GM12878 (cell line): ENCODE data around the gene TFAP2E. TPM values are rescaled to one million over a fixed set of nuclear protein-coding genes. Genes with fewer than 3 reads are reported as not detected.

Experiments used
- ATAC-seq: fragments of 200-7000 bp; cut with Tn5 transposase; 3 replicates; pipeline ENCODE4 v1.9.1; 2020; ENCODE audit warnings: mild to moderate bottlenecking, moderate library complexity
- BruUV-seq: library from RNA; stranded (reverse); fragments of 400-500 nt; replicated peaks from 2 replicates; lab custom pipeline; 2021; lab: Mats Ljungman, UMichigan
- CTCF ChIA-PET: fragments of 300-600 bp; sonication (Branson Sonifier 250); formaldehyde crosslinking; extraction: SDS; loops from one replicate; lab custom pipeline; 2021; ENCODE audit warnings: inconsistent platforms; lab: Yijun Ruan, JAX
- POLR2A ChIA-PET: fragments of 350-600 bp; formaldehyde crosslinking; extraction: SDS; loops from one replicate; lab custom pipeline; 2021; ENCODE audit warnings: inconsistent platforms; lab: Charles Lee
- RAD21 ChIA-PET: fragments of 300-600 bp; sonication (Branson Sonifier 250); formaldehyde crosslinking; loops from one replicate; lab custom pipeline; 2023; ENCODE audit warnings: antibody characterized with exemption; ENCODE audit not compliant: unreplicated experiment; lab: Charles Lee
- SMC1A ChIA-PET: fragments of 300-600 bp; sonication (Branson Sonifier 250); formaldehyde crosslinking; loops from one replicate; lab custom pipeline; 2023; ENCODE audit not compliant: unreplicated experiment, uncharacterized antibody; lab: Charles Lee
- DNase-seq: peaks from one replicate; pipeline ENCODE4 v3.0.0-alpha.2; 2011; ENCODE audit warnings: low read depth, low spot score
- FAIRE-seq: peaks from 3 replicates; lab custom pipeline; 2011; peaks lifted over from hg19 to GRCh38; lab: Jason Lieb, UNC
- H2AFZ ChIP-seq: 2 replicates; pipeline ENCODE4 v1.6.0; 2011; ENCODE audit warnings: low read depth, low read length, control low read depth; ENCODE audit not compliant: control insufficient read depth
- H3K27ac ChIP-seq: 2 replicates; pipeline ENCODE4 v1.5.1; 2011; ENCODE audit warnings: control low read depth; ENCODE audit not compliant: control insufficient read depth, insufficient read depth
- H3K27me3 ChIP-seq, 2 experiments: replicated peaks in 1 of 2; 2 replicates each; pipeline versions ENCODE4 v1.6.0 to v1.6.1; 2011; ENCODE audit warnings: low read length in 1 of 2; ENCODE audit not compliant: control insufficient read depth in 2 of 2, insufficient read depth in 2 of 2
- H3K36me3 ChIP-seq, 2 experiments: 2 replicates each; pipeline ENCODE4 v1.5.1; 2011; ENCODE audit warnings: low read length in 1 of 2; ENCODE audit not compliant: control insufficient read depth in 2 of 2, insufficient read depth in 2 of 2
- H3K4me1 ChIP-seq: 2 replicates; pipeline ENCODE4 v1.6.1; 2011; ENCODE audit warnings: mild to moderate bottlenecking, low read length, moderate library complexity, mixed read lengths; ENCODE audit not compliant: control insufficient read depth, insufficient read depth
- H3K4me2 ChIP-seq: 2 replicates; pipeline ENCODE4 v1.6.0; 2011; ENCODE audit warnings: control low read depth; ENCODE audit not compliant: control insufficient read depth, insufficient read depth
- H3K4me3 ChIP-seq: fragments of 200-600 bp; sonication (generic); 2 replicates; pipeline ENCODE4 v1.5.1; 2016
- H3K79me2 ChIP-seq: 2 replicates; pipeline ENCODE4 v1.6.0; 2011; ENCODE audit warnings: low read length; ENCODE audit not compliant: control insufficient read depth, insufficient read depth
- H3K9ac ChIP-seq: 2 replicates; pipeline ENCODE4 v1.8.0; 2011; ENCODE audit warnings: low read length, control low read depth, mixed read lengths; ENCODE audit not compliant: control insufficient read depth, insufficient read depth
- H3K9me3 ChIP-seq: replicated peaks from 3 replicates; pipeline ENCODE4 v1.5.1; 2011; ENCODE audit warnings: mild to moderate bottlenecking, low read length; ENCODE audit not compliant: control insufficient read depth, insufficient read depth
- H4K20me1 ChIP-seq: 2 replicates; pipeline ENCODE4 v1.6.0; 2011; ENCODE audit not compliant: control insufficient read depth, insufficient read depth
- RFX5 ChIP-seq: IDR thresholded peaks from 2 replicates; pipeline ENCODE4 v1.6.1; 2011; ENCODE audit warnings: low read depth, low read length, improper control_type of control experiment
- SMAD1 ChIP-seq: fragments of 450-650 bp; IDR thresholded peaks from 2 replicates; pipeline ENCODE4 v1.6.1; 2018; ENCODE audit warnings: mild to moderate bottlenecking, low read depth; ENCODE audit not compliant: partially characterized antibody
- SMARCA5 ChIP-seq: fragments of 450-650 bp; IDR thresholded peaks from 2 replicates; pipeline ENCODE4 v1.6.1; 2017; ENCODE audit warnings: mild to moderate bottlenecking
- SMC3 ChIP-seq: IDR thresholded peaks from 2 replicates; pipeline ENCODE4 v1.6.1; 2011; ENCODE audit warnings: low read length, improper control_type of control experiment, borderline replicate concordance
- ZBTB11 ChIP-seq: fragments of 450-650 bp; formaldehyde crosslinking; IDR thresholded peaks from 2 replicates; pipeline ENCODE4 v1.5.0; 2022; ENCODE audit warnings: mild to moderate bottlenecking, missing genetic modification characterization
- ZNF592 ChIP-seq: fragments of 450-650 bp; IDR thresholded peaks from 2 replicates; pipeline ENCODE4 v1.6.1; 2017; ENCODE audit warnings: mild to moderate bottlenecking, moderate library complexity
- ZZZ3 ChIP-seq: IDR thresholded peaks from 2 replicates; pipeline ENCODE4 v1.6.1; 2011; ENCODE audit warnings: low read depth; ENCODE audit not compliant: control insufficient read depth, insufficient read length
- WGBS: methylation state at CpG from one replicate; pipeline ENCODE4 v1.1.6; 2016; ENCODE audit warnings: low lambda C conversion rate; ENCODE audit not compliant: insufficient replicate concordance, insufficient coverage; ENCODE audit errors: missing lambda C conversion rate; 5-methylcytosine and 5-hydroxymethylcytosine counted together
- in situ Hi-C: fragments of 300-500 bp; cut with MboI; formaldehyde crosslinking; loops from 9 replicates; pipeline ENCODE4 v1.14.3; 2018; ENCODE audit warnings: mixed read lengths
- intact Hi-C: fragments of 100-400 bp; cut with micrococcal nuclease; formaldehyde crosslinking; loops from one replicate; pipeline ENCODE4 v1.14.2; 2022; ENCODE audit not compliant: unreplicated experiment
- polyA plus RNA-seq, 11 experiments: library from polyadenylated mRNA; depleted of rRNA in 4 of 11; unstranded in 6 of 11; stranded (reverse) in 5 of 11; fragments of >200 nt; fragmentation: Nextera tagmentation in 4 of 11; fragmentation: Illumina TruSeq in 1 of 11; extraction: Ambion mirVana in 4 of 11; extraction: Trizol in 1 of 11; gene quantifications; 1 replicate in 1 of 11; 2 replicates in 10 of 11; pipeline versions ENCODE4 v1.2.1 to v1.2.3, GENCODE V29; 2011 to 2016; ENCODE audit warnings: inconsistent platforms in 2 of 11, missing spikeins in 2 of 11, low read depth in 1 of 11
- total RNA-seq, 4 experiments: library from RNA; depleted of rRNA in 3 of 4; stranded (reverse); fragments of >200 nt in 3 of 4; fragmentation: Illumina TruSeq in 1 of 4; extraction: Trizol in 1 of 4; gene quantifications; 2 replicates each; pipeline versions ENCODE4 v1.2.1 to v1.2.3, GENCODE V29; 2013 to 2021

TFAP2E gene
- total and polyA plus RNA-seq, 10 of the 15 experiments (the other 5 are each of a cell fraction or from before 2014, with no cell fraction given): 0.10 to 1.1 (median 0.43) TPM

DNA sequence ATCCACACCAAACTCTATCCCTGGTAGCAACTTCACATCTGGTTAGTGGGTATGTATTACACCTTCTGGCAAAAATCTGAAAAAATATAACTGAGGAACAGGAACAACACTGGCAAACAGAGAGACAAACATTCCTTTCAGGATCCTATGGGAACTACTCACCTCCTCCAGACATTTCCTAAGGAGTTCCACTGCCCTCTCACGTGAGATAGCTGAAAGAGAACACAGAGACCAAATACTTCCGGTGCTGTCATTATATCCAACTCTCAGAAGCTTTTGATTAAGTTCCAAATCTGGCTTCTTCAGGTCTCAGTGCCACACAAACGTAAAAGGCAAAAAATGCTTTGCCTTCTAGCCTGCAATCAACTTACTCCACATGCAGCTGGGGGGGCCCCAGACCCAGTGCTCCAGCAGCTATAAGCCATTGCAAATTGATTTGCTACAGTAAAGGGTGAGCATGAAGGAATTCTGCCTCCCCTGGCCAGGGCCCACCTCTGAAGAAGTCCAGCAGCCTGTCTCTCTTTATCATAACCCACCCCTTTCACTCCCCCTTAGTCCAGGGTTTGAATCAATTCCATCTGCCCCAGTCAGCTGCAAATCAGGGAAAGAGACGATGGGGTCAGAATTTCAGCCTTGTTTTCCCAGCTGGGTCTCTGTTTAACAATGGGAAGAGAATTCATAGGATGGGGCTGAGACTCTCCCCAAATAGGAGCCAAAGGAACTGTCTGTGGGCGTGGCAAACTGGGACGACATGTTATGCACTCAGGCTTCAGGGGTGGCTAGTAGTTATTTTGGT, 32.2 kb downstream of the TFAP2E start:
- no peak overlapping the region for H2AFZ ChIP-seq
- intact Hi-C loops: no loop called here
- DNase-seq (no peak), ATAC-seq (no peak), FAIRE-seq (no peak)
- RAD21 ChIA-PET: interaction anchor here (1.1 kb wide), 1 partner anchor 110 kb away, joined by 3 read pairs; no protein-coding TSS in a partner anchor
- H3K4me3 ChIP-seq: no peak overlapping the region
- no peak overlapping the region for H3K9ac ChIP-seq
- H3K9me3 ChIP-seq: no peaks in the 10 kb centered on the region
- in situ Hi-C loops: no loop called here
- POLR2A ChIA-PET: interaction anchor here (1.5 kb wide), 1 partner anchor 110 kb away, joined by 3 read pairs; no protein-coding TSS in a partner anchor
- H3K4me2 ChIP-seq: no peak overlapping the region
- 98% methylated on average over 6 of the region's 6 CpGs for WGBS
- H3K27me3 ChIP-seq: no peaks in the 10 kb centered on the region
- H4K20me1 ChIP-seq: no peaks in the 10 kb centered on the region; the same call in 1 of the 2 replicates
- BruUV-seq: no TSS peak
- peaks cover 16 to 44% of the 10 kb centered on the region in 2 experiments for H3K36me3 ChIP-seq
- CTCF ChIA-PET: interaction anchor here (0.9 to 1.7 kb wide), 4 partner anchors 15 to 110 kb away, joined by 3 to 7 read pairs (median 4); no protein-coding TSS in a partner anchor
- no peak overlapping the region for H3K27ac ChIP-seq
- no peaks in the 10 kb centered on the region for H3K4me1 ChIP-seq
- TF ChIP-seq ZNF592 (no peak), SMAD1 (no peak), ZBTB11 (CRISPR knock-in tag) (no peak), SMARCA5 (no peak), SMC3 (no peak), ZZZ3 (no peak), RFX5 (no peak)
- SMC1A ChIA-PET: interaction anchor here (0.5 to 1.8 kb wide), 6 partner anchors 27 to 402 kb away, joined by 3 to 4 read pairs (median 3); no protein-coding TSS in a partner anchor
- no peaks in the 10 kb centered on the region; the same call in 1 of the 2 replicates for H3K79me2 ChIP-seq
